K562 (cell line): ENCODE measurements around the gene SDF4. TPM values are rescaled to one million over a fixed set of nuclear protein-coding genes. Genes with fewer than 3 reads are reported as not detected.

Source experiments
- ARID1B ChIP-seq: fragments of 450-650 bp; IDR thresholded peaks from 2 replicates; pipeline ENCODE4 v1.6.1; 2016; ENCODE audit warnings: antibody characterized with exemption, mild to moderate bottlenecking, inconsistent platforms
- CBX8 ChIP-seq: fragments of 200-600 bp; sonication (generic); IDR thresholded peaks from 2 replicates; pipeline ENCODE4 v1.6.1; 2012; ENCODE audit warnings: borderline replicate concordance, mixed run types, low read depth, mild to moderate bottlenecking, moderate library complexity, mixed read lengths, low read length, control low read depth, inconsistent platforms; ENCODE audit not compliant: poor library complexity, severe bottlenecking; ENCODE audit errors: extremely low read depth
- ELF4 ChIP-seq: fragments of 450-650 bp; formaldehyde crosslinking; IDR thresholded peaks from 2 replicates; pipeline ENCODE4 v1.4.0; 2022; ENCODE audit warnings: missing genetic modification characterization
- HES1 ChIP-seq: fragments of 450-650 bp; IDR thresholded peaks from 2 replicates; pipeline ENCODE4 v1.6.1; 2016; ENCODE audit warnings: low read depth, mild to moderate bottlenecking, moderate library complexity
- MTA2 ChIP-seq: fragments of 450-650 bp; IDR thresholded peaks from 2 replicates; pipeline ENCODE4 v1.6.1; 2016; ENCODE audit warnings: low read depth
- NCOR1 ChIP-seq: fragments of 450-650 bp; IDR thresholded peaks from 2 replicates; pipeline ENCODE4 v1.6.1; 2016; ENCODE audit warnings: mild to moderate bottlenecking, moderate library complexity
- PPARD ChIP-seq: fragments of 250-450 bp; sonication (Bioruptor Pico); IDR thresholded peaks from 2 replicates; pipeline ENCODE4 v1.8.0; 2022; ENCODE audit warnings: inconsistent platforms, mild to moderate bottlenecking, moderate library complexity
- RCOR1 ChIP-seq, 2 experiments: IDR thresholded peaks; 2 replicates each; pipeline ENCODE4 v1.6.1; 2012; ENCODE audit warnings: low read depth in 2 of 2, low read length in 2 of 2, borderline replicate concordance in 1 of 2, improper control_type of control experiment in 1 of 2
- SMARCB1 ChIP-seq: IDR thresholded peaks from 2 replicates; pipeline ENCODE4 v1.6.1; 2011; ENCODE audit warnings: improper control_type of control experiment, low read depth; ENCODE audit not compliant: insufficient read length
- ZBTB33 ChIP-seq: sonication (generic); formaldehyde crosslinking; IDR thresholded peaks from 2 replicates; pipeline ENCODE4 v1.8.1; 2023; ENCODE audit warnings: mild to moderate bottlenecking, missing genetic modification reagents
- ZBTB40 ChIP-seq, 2 experiments: fragments of 450-650 bp in 1 of 2; sonication (generic) in 1 of 2; formaldehyde crosslinking in 1 of 2; IDR thresholded peaks; 2 replicates each; pipeline versions ENCODE4 v1.7.1 to v1.9.0; 2016 to 2022; ENCODE audit warnings: inconsistent platforms in 1 of 2, mild to moderate bottlenecking in 1 of 2, missing genetic modification reagents in 1 of 2
- ZNF551 ChIP-seq: fragments of 250-450 bp; sonication (Bioruptor Pico); IDR thresholded peaks from 2 replicates; pipeline ENCODE4 v1.5.0; 2021; ENCODE audit warnings: mild to moderate bottlenecking, moderate library complexity
- polyA plus RNA-seq, 8 experiments: library from polyadenylated mRNA; depleted of rRNA in 4 of 8; stranded (reverse) in 5 of 8; unstranded in 3 of 8; fragments of >200 nt; fragmentation: Nextera tagmentation in 2 of 8; fragmentation: Illumina TruSeq in 1 of 8; extraction: Ambion mirVana in 2 of 8; extraction: Trizol in 1 of 8; gene quantifications; 2 replicates each; pipeline versions ENCODE4 v1.2.1 to v1.2.3, GENCODE V29; 2011 to 2014; ENCODE audit warnings: inconsistent platforms in 1 of 8, missing spikeins in 1 of 8
- total RNA-seq, 7 experiments: library from RNA; depleted of rRNA in 6 of 7; stranded (reverse); fragments of >200 nt in 6 of 7; fragmentation: Illumina TruSeq in 2 of 7; extraction: Trizol in 2 of 7; gene quantifications; 2 replicates each; pipeline versions ENCODE4 v1.2.1 to v1.2.3, GENCODE V29; 2011 to 2021; ENCODE audit warnings: low replicate concordance in 1 of 7
- TF ChIP-seq, protein P1 (sequence below), 2 experiments: fragments of 450-650 bp in 1 of 2; sonication (generic) in 1 of 2; formaldehyde crosslinking; conservative IDR thresholded peaks; 2 replicates each; pipeline versions ENCODE4 v1.4.0 to v1.8.1; 2020 to 2022; ENCODE audit warnings: mild to moderate bottlenecking in 1 of 2, missing genetic modification reagents in 1 of 2

The SDF4 gene
- total and polyA plus RNA-seq, 9 of the 15 experiments (the other 6 are each of a cell fraction or from before 2014, with no cell fraction given) = 0.35 to 160 (median 65.2) TPM

DNA sequence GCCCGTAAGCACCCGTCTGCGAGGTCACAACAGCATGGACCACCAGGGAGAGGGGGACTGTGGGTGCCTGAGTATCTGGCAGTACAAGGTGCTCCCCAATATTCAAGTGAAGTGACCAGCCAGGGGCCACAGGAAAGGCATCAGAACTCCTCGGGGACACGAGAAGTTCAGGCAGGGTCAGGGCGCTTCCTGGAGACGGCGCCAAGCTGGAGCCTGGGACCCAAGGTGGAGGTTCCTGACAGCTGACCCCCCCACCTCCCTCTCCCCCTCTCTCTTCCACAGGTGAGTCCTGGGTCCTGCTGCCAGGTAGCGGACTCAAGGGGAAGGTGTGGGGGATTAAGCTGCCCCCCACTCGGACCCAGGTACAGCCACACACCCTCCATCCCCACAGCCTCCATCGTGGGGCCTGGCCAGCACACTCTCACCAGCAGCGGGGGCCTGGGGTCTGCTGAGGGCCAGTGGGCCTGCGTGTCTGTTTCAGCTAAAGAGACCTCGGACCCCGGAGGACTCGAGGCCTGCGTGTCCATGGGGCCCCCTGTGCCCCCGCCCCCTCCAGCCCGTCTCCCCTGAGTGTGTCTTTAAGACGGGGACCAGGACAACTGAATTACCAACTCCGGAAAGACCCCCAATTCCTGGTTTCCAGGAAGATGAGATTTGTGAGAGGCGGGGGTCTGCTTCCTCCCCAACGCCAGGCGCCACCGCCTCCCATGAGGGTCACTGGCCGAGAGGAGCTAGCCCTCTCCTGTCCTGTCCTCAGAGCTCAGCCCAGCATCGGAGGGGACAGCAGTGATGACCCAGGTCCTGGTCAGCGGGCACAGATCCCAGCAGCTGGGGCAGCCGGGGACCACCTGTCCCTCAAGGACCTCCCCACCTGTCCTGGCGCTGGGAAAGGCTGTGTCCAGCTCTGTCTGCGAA, 31.6 kb downstream of the SDF4 start (continued):
- no peak for TF ChIP-seq CBX8
- TF ChIP-seq MTA2 = no peak
- TF ChIP-seq SMARCB1 = no peak
- TF ChIP-seq ZNF551 (CRISPR knock-in tag) = no peak
- TF ChIP-seq ARID1B = no peak
- TF ChIP-seq RCOR1 (IDR thresholded peaks at IDR 0.05; ENCODE audit: borderline replicate concordance in 1 of 2, low read depth in 2 of 2, low read length in 2 of 2) = no peak
- no peak for TF ChIP-seq HES1
- TF ChIP-seq NCOR1 = no peak
- TF ChIP-seq, protein P1, sequence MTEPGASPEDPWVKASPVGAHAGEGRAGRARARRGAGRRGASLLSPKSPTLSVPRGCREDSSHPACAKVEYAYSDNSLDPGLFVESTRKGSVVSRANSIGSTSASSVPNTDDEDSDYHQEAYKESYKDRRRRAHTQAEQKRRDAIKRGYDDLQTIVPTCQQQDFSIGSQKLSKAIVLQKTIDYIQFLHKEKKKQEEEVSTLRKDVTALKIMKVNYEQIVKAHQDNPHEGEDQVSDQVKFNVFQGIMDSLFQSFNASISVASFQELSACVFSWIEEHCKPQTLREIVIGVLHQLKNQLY (CRISPR knock-in tag; conservative IDR thresholded peaks at IDR 0.05) = no peak
- peak; percentile 39; the same call in 1 of the 2 replicates for TF ChIP-seq ZBTB33 (CRISPR knock-in tag)
- TF ChIP-seq PPARD (CRISPR knock-in tag) = no peak
- TF ChIP-seq ELF4 = no peak
- TF ChIP-seq ZBTB40 (IDR thresholded peaks at IDR 0.05) = no peak
- 0 out of 2 replicates have a peak, but pooled peaks have one; percentile 9 for TF ChIP-seq ZBTB40 (CRISPR knock-in tag; IDR thresholded peaks at IDR 0.05)
